ENCODE measurements around the gene AP5B1. TPM values are rescaled to one million over a fixed set of nuclear protein-coding genes. Genes with fewer than 3 reads are reported as not detected.

AP5B1 gene
- total and polyA plus RNA-seq, 9 of the 15 experiments (the other 6 are each of a cell fraction or from before 2014, with no cell fraction given), result 0.51 to 24.2 (median 5.1) TPM

- no peak for TF ChIP-seq CTCFL (IDR thresholded peaks at IDR 0.05; ENCODE audit: borderline replicate concordance, insufficient read depth, low read depth, low read length, poor library complexity, severe bottlenecking)
- TF ChIP-seq ZNF668 (CRISPR knock-in tag; IDR thresholded peaks at IDR 0.05), result no peak
- peak; percentile 100 for TF ChIP-seq ZBTB43 (CRISPR knock-in tag; IDR thresholded peaks at IDR 0.05)
- TF ChIP-seq MNT (conservative IDR thresholded peaks at IDR 0.05), result no peak
- TF ChIP-seq ESRRA (IDR thresholded peaks at IDR 0.05; ENCODE audit: borderline replicate concordance, low read depth), result no peak
- TF ChIP-seq CBFB (CRISPR knock-in tag; IDR thresholded peaks at IDR 0.05), result no peak
- peak in 1 of 2 experiments; percentile 30; a peak in 2 of 4 replicates for TF ChIP-seq RAD21 (CRISPR knock-in tag; conservative IDR thresholded peaks at IDR 0.05 in 1 of 2, IDR thresholded peaks at IDR 0.05 in 1 of 2)
- no peak for TF ChIP-seq KLF16 (IDR thresholded peaks at IDR 0.05)
- TF ChIP-seq KDM4B (IDR thresholded peaks at IDR 0.05; ENCODE audit: borderline replicate concordance in 2 of 2, low read depth in 1 of 2), result 0 out of 4 replicates have a peak, but pooled peaks of 1 of the 2 experiments have one; percentile 65
- TF ChIP-seq ZNF584 (CRISPR knock-in tag; IDR thresholded peaks at IDR 0.05; ENCODE audit: low read depth), result no peak
- TF ChIP-seq NR2C1 (IDR thresholded peaks at IDR 0.05), result no peak
- no peak for TF ChIP-seq NR2C1 (tag; IDR thresholded peaks at IDR 0.05)
- no peak for TF ChIP-seq SREBF2 (CRISPR knock-in tag; IDR thresholded peaks at IDR 0.05)
- TF ChIP-seq E2F5 (CRISPR knock-in tag; IDR thresholded peaks at IDR 0.05), result no peak
- TF ChIP-seq NFATC3 (IDR thresholded peaks at IDR 0.05), result no peak
- no peak for TF ChIP-seq ETS1 (conservative IDR thresholded peaks at IDR 0.05; ENCODE audit: control insufficient read depth, low read depth, low read length)
- TF ChIP-seq MED1 (CRISPR knock-in tag; IDR thresholded peaks at IDR 0.05; ENCODE audit: borderline replicate concordance), result no peak
- no peak for TF ChIP-seq ZNF766 (CRISPR knock-in tag; conservative IDR thresholded peaks at IDR 0.05)
- TF ChIP-seq SAP30 (IDR thresholded peaks at IDR 0.05; ENCODE audit: borderline replicate concordance, insufficient read depth, low read depth, low read length, poor library complexity, severe bottlenecking), result no peak
These were observed 29.5 kb upstream of the AP5B1 start (continued) for GRCh38 chr11:65810046-65810868.
